GM19035 (cell line): ENCODE results near the gene MBP.

Experiments used
- ATAC-seq: cut with Tn5 transposase; IDR thresholded peaks from one replicate; pipeline ENCODE4 v1.9.1; 2021; ENCODE audit not compliant: unreplicated experiment

The MBP gene

GRCh38 chr18:77087393-77088141 lies 45.0 kb downstream of the MBP start:
- ATAC-seq: no peak

GRCh38 chr18:77086656-77087392 lies 45.8 kb downstream of the MBP start:
- no peak for ATAC-seq

GRCh38 chr18:77086034-77086433 lies 46.5 kb downstream of the MBP start:
- ATAC-seq: no peak

GRCh38 chr18:77084688-77085035 lies 47.9 kb downstream of the MBP start:
- ATAC-seq: no peak

GRCh38 chr18:77082316-77082955 lies 50.1 kb downstream of the MBP start:
- ATAC-seq: no peak

- ATAC-seq: no peak
Observed at GRCh38 chr18:77081390-77081778, 51.2 kb downstream of the MBP start.

GRCh38 chr18:77079954-77080682 lies 52.5 kb downstream of the MBP start:
- peak; percentile 75 for ATAC-seq

GRCh38 chr18:77079088-77079487 lies 53.5 kb downstream of the MBP start:
- no peak for ATAC-seq

- no peak for ATAC-seq
Observed at GRCh38 chr18:77078690-77079070, 53.9 kb downstream of the MBP start.

GRCh38 chr18:77077941-77078689 lies 54.5 kb downstream of the MBP start:
- no peak for ATAC-seq

GRCh38 chr18:77077401-77077800 lies 55.2 kb downstream of the MBP start:
- ATAC-seq: no peak

- no peak for ATAC-seq
Observed at GRCh38 chr18:77076111-77076510, 56.5 kb downstream of the MBP start.

GRCh38 chr18:77074431-77074830 lies 58.2 kb downstream of the MBP start:
- ATAC-seq: no peak

- ATAC-seq: no peak
Observed at GRCh38 chr18:77073336-77074093, 59.1 kb downstream of the MBP start.

GRCh38 chr18:77072566-77072965 lies 60.0 kb downstream of the MBP start:
- no peak for ATAC-seq

GRCh38 chr18:77071711-77072292 lies 60.8 kb downstream of the MBP start:
- no peak for ATAC-seq

- ATAC-seq: no peak
Observed at GRCh38 chr18:77071061-77071460, 61.5 kb downstream of the MBP start.

GRCh38 chr18:77070627-77071026 lies 62.0 kb downstream of the MBP start:
- ATAC-seq: no peak

GRCh38 chr18:77069931-77070330 lies 62.7 kb downstream of the MBP start:
- ATAC-seq: no peak

GRCh38 chr18:77069482-77069881 lies 63.1 kb downstream of the MBP start:
- ATAC-seq: no peak
